ENCODE measurements around the gene ZNF423.

DNA sequence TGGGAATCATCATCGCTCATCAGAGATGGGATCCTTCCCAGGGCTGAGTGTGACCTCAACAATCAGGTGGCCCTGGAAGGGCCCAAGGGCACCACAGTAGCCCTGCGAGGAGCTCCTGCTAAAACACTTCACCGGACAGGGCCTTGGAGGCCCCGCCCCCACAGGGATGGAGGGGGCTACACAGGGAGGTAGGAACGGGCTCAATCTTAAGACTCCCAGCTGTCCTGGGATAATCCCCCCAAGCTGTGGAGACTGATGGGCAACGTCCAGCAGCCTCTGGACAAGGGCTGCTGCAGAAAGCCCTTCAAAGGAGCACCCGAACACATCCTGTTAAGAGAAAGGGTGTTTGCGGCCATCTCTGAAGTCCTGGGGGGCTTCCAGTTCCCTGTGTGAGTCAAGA lies 60.4 kb downstream of the ZNF423 start:
- TF ChIP-seq, protein P1, sequence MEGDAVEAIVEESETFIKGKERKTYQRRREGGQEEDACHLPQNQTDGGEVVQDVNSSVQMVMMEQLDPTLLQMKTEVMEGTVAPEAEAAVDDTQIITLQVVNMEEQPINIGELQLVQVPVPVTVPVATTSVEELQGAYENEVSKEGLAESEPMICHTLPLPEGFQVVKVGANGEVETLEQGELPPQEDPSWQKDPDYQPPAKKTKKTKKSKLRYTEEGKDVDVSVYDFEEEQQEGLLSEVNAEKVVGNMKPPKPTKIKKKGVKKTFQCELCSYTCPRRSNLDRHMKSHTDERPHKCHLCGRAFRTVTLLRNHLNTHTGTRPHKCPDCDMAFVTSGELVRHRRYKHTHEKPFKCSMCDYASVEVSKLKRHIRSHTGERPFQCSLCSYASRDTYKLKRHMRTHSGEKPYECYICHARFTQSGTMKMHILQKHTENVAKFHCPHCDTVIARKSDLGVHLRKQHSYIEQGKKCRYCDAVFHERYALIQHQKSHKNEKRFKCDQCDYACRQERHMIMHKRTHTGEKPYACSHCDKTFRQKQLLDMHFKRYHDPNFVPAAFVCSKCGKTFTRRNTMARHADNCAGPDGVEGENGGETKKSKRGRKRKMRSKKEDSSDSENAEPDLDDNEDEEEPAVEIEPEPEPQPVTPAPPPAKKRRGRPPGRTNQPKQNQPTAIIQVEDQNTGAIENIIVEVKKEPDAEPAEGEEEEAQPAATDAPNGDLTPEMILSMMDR (IDR thresholded peaks at IDR 0.05) = no peak
- no peak for TF ChIP-seq POLR2A (IDR thresholded peaks at IDR 0.05)

Data from right lobe of liver (tissue), 4 donors.